ENCODE measurements around the gene AQP12B.
"Not testable (repeated sequence)": the region's sequence is repeated elsewhere in the genome, so short reads cannot be mapped to it uniquely, and the experiment has no call there.

DNA sequence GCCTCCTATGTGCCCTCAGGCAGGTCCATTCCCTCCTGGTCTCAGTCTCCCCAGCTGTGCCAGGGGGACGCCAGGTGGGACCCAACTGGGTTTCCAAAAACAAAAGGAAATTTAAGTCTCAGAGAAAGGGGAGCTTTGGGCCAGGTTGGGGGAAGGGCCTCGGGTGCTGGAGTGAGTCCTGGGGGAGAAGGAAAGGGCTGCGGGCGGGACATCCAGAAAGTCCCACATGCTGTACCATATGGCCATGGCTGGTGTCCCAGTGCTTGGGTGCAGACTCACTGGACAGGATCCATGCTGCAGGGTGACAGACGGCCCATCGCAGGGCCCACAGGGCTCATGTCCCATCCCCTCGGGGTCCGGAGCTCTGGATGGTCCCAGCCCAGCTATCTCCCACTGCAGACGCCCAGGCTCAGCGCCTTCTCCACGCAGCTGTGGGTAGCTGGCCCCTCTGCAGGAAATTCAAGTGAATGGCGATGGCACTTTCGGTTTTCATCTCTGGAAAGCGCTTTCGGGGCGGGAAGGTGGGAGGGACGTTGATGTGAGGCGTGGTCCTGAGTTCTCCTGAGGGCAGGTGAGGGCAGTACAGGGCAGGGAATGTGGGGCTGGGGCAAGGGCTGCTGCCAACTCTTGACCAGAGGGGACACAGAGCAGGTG lies 7.9 kb upstream of the AQP12B start:
- TF ChIP-seq POLR2A (IDR thresholded peaks at IDR 0.05; ENCODE audit: low read depth, low read length); YBX1 (IDR thresholded peaks at IDR 0.05): not testable (repeated sequence)
- TF ChIP-seq, protein P1, sequence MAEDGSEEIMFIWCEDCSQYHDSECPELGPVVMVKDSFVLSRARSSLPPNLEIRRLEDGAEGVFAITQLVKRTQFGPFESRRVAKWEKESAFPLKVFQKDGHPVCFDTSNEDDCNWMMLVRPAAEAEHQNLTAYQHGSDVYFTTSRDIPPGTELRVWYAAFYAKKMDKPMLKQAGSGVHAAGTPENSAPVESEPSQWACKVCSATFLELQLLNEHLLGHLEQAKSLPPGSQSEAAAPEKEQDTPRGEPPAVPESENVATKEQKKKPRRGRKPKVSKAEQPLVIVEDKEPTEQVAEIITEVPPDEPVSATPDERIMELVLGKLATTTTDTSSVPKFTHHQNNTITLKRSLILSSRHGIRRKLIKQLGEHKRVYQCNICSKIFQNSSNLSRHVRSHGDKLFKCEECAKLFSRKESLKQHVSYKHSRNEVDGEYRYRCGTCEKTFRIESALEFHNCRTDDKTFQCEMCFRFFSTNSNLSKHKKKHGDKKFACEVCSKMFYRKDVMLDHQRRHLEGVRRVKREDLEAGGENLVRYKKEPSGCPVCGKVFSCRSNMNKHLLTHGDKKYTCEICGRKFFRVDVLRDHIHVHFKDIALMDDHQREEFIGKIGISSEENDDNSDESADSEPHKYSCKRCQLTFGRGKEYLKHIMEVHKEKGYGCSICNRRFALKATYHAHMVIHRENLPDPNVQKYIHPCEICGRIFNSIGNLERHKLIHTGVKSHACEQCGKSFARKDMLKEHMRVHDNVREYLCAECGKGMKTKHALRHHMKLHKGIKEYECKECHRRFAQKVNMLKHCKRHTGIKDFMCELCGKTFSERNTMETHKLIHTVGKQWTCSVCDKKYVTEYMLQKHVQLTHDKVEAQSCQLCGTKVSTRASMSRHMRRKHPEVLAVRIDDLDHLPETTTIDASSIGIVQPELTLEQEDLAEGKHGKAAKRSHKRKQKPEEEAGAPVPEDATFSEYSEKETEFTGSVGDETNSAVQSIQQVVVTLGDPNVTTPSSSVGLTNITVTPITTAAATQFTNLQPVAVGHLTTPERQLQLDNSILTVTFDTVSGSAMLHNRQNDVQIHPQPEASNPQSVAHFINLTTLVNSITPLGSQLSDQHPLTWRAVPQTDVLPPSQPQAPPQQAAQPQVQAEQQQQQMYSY (CRISPR knock-in tag; IDR thresholded peaks at IDR 0.05): not testable (repeated sequence)
- TF ChIP-seq, protein P2, sequence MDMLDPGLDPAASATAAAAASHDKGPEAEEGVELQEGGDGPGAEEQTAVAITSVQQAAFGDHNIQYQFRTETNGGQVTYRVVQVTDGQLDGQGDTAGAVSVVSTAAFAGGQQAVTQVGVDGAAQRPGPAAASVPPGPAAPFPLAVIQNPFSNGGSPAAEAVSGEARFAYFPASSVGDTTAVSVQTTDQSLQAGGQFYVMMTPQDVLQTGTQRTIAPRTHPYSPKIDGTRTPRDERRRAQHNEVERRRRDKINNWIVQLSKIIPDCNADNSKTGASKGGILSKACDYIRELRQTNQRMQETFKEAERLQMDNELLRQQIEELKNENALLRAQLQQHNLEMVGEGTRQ (IDR thresholded peaks at IDR 0.05; ENCODE audit: borderline replicate concordance, low read depth, low read length): not testable (repeated sequence)
